ENCODE results near the gene HSD11B1. TPM values are rescaled to one million over a fixed set of nuclear protein-coding genes. Genes with fewer than 3 reads are reported as not detected.

HSD11B1 gene
- total and polyA plus RNA-seq, 7 donors, result 1.0 to 3.0 (median 1.4) TPM

DNA sequence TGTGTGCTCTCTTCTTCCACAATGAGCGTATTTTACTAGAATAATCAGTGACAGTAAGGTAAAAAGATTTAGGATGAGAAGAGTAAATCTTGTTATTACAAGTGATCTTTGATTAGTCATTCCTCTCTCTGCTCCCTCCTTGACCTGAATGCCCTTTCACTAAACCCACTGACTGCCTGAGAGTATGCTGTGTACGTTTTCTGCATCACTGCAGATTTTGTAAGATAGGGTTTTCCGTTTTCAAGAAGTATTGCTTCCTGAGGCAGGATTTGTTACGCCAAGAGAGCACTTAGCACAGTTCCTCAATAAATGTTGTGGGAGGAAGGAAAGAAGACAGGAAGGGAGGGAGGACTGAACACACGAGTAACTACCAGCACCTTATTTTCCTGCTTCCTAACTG, 44.7 kb upstream of the HSD11B1 start:
- DNase-seq, result no peak
- Histone ChIP-seq H3K27me3 (ENCODE audit: insufficient read depth in 3 of 3, low read length in 2 of 3) (no peaks in the 10 kb centered on the region), H3K36me3 (ENCODE audit: insufficient read depth in 1 of 2, low read depth in 1 of 2) (no peaks in the 10 kb centered on the region), H3K9me3 (no peaks in the 10 kb centered on the region), H3K4me3 (no peak overlapping the region), H3K27ac (no peak overlapping the region), H3K4me1 (no peaks in the 10 kb centered on the region)
- WGBS, 3 donors, result 63 to 70% (median 64%) methylated on average over 5 of the region's 5 CpGs
- no peak for ATAC-seq
- TF ChIP-seq, protein P1, sequence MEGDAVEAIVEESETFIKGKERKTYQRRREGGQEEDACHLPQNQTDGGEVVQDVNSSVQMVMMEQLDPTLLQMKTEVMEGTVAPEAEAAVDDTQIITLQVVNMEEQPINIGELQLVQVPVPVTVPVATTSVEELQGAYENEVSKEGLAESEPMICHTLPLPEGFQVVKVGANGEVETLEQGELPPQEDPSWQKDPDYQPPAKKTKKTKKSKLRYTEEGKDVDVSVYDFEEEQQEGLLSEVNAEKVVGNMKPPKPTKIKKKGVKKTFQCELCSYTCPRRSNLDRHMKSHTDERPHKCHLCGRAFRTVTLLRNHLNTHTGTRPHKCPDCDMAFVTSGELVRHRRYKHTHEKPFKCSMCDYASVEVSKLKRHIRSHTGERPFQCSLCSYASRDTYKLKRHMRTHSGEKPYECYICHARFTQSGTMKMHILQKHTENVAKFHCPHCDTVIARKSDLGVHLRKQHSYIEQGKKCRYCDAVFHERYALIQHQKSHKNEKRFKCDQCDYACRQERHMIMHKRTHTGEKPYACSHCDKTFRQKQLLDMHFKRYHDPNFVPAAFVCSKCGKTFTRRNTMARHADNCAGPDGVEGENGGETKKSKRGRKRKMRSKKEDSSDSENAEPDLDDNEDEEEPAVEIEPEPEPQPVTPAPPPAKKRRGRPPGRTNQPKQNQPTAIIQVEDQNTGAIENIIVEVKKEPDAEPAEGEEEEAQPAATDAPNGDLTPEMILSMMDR (IDR thresholded peaks at IDR 0.05), result no peak
- intact Hi-C loops (cut with DNase I), result no loop called here

DNA sequence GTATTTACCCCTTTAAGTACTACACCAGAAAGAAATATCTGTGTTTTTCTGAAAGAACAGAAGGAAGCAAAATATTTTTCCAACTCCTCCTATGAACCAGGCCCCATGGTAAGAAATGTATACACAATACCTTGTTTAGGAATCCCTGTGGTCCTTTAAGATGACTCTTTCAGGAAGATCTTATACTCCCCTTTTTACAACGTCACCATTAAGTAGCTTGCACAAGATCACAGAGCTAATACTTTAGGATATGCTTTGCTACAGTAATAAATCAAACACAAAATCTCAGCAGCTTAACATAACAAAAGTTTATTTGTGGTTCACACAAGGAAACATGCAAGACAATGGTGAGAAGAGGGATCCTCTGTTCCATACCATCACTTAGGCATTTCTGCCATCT, 43.6 kb upstream of the HSD11B1 start:
- Histone ChIP-seq H3K4me3 (no peak overlapping the region), H3K36me3 (ENCODE audit: insufficient read depth in 1 of 2, low read depth in 1 of 2) (no peaks in the 10 kb centered on the region), H3K9me3 (no peaks in the 10 kb centered on the region), H3K27ac (no peak overlapping the region), H3K4me1 (no peaks in the 10 kb centered on the region), H3K27me3 (ENCODE audit: insufficient read depth in 3 of 3, low read length in 2 of 3) (no peaks in the 10 kb centered on the region)
- no peak for ATAC-seq
- DNase-seq, result no peak
- TF ChIP-seq, protein P1 (IDR thresholded peaks at IDR 0.05), result no peak
- intact Hi-C loops (cut with DNase I), result no loop called here
- 56 to 85% (median 61%) methylated on average over 1 of the region's 1 CpG for WGBS, 3 donors

DNA sequence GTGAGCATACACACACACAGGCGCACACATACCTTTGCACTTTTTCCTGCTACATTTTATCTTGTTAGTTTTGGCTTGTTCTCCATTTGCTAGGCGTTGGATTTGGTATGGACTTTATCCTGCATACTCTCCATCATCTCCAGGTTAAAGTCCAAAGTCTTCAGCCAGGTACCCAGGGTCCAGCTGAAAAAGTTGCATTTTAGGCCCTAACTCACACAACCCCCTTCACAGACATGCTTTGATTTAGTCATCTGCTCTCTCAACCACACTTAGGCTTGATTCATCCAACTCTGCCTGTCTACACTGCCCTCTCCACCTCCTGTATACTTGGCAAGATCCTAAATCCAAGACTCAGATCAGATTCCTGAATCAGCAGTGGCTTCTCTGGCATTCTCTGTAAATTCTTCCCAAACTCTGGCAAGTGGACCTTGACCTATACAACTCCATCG, 41.7 kb upstream of the HSD11B1 start:
- no peaks in the 10 kb centered on the region for H3K36me3 ChIP-seq (ENCODE audit: insufficient read depth in 1 of 2, low read depth in 1 of 2)
- TF ChIP-seq, protein P1 (IDR thresholded peaks at IDR 0.05), result no peak
- H3K27ac ChIP-seq, result no peak overlapping the region
- DNase-seq (no peak), ATAC-seq (no peak)
- H3K4me3 ChIP-seq, result no peak overlapping the region
- no peaks in the 10 kb centered on the region for H3K27me3 ChIP-seq (ENCODE audit: insufficient read depth in 3 of 3, low read length in 2 of 3)
- H3K4me1 ChIP-seq, result no peaks in the 10 kb centered on the region
- intact Hi-C loops (cut with DNase I), result no loop called here
- H3K9me3 ChIP-seq, result no peaks in the 10 kb centered on the region
- 73 to 87% (median 78%) methylated on average over 3 of the region's 3 CpGs for WGBS, 3 donors

DNA sequence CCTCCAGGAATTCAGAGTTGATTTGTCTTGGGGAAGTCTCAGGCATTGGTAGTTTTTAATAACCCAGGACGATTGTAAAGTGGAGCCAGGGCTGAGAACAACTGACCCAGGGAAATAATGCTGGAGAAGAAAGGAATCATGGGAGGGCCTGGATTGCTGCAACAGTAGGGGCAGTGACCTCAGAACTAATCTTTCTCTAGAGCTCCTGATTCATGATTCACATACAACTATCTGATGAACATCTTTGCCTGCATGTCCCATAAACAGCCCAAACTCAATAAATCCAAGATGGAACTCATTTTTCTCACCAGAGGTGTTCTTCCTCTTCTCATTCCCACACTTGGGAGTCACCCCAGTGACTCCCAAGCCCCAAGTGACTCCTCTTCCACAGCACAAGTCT, 37.5 kb upstream of the HSD11B1 start:
- Histone ChIP-seq H3K27me3 (ENCODE audit: insufficient read depth in 3 of 3, low read length in 2 of 3) (no peaks in the 10 kb centered on the region), H3K4me3 (no peak overlapping the region), H3K9me3 (no peaks in the 10 kb centered on the region), H3K27ac (no peak overlapping the region), H3K4me1 (peaks cover 20% of the 10 kb centered on the region), H3K36me3 (ENCODE audit: insufficient read depth in 1 of 2, low read depth in 1 of 2) (no peaks in the 10 kb centered on the region)
- ATAC-seq, result no peak
- TF ChIP-seq, protein P1 (IDR thresholded peaks at IDR 0.05), result no peak
- 65 to 79% (median 71%) methylated on average over 1 of the region's 1 CpG for WGBS, 3 donors
- DNase-seq, result no peak
- intact Hi-C loops (cut with DNase I), result no loop called here

DNA sequence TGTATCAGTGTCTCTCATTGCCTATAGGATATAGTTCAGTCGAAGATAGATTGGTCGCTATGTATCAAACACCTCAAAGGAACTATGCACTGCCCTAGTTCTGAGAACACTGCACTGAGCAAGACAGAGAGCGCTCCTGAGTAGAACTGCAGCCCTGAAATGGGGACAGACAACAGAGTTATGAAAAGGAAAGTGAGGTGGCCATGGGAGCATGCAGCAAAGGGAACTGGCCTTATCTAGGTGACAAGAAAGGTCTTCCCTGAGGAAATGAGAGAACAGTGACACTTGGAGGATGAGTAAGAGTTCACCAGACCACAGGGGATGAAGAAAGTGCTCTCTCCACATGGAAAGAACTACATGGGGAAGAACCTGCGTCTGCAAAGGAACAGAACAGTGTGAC, 36.9 kb upstream of the HSD11B1 start:
- Histone ChIP-seq H3K4me3 (no peak overlapping the region), H3K36me3 (ENCODE audit: insufficient read depth in 1 of 2, low read depth in 1 of 2) (no peaks in the 10 kb centered on the region), H3K27me3 (ENCODE audit: insufficient read depth in 3 of 3, low read length in 2 of 3) (no peaks in the 10 kb centered on the region), H3K27ac (no peak overlapping the region), H3K9me3 (no peaks in the 10 kb centered on the region), H3K4me1 (peaks cover 25% of the 10 kb centered on the region)
- TF ChIP-seq, protein P1 (IDR thresholded peaks at IDR 0.05), result no peak
- no peak for DNase-seq
- WGBS, 3 donors, result 88 to 93% (median 89%) methylated on average over 4 of the region's 4 CpGs
- intact Hi-C loops (cut with DNase I), result no loop called here
- peak in 1 of 4 donors; percentile 25 for ATAC-seq
